Measurements from ENCODE around the gene OR1I1.

DNA sequence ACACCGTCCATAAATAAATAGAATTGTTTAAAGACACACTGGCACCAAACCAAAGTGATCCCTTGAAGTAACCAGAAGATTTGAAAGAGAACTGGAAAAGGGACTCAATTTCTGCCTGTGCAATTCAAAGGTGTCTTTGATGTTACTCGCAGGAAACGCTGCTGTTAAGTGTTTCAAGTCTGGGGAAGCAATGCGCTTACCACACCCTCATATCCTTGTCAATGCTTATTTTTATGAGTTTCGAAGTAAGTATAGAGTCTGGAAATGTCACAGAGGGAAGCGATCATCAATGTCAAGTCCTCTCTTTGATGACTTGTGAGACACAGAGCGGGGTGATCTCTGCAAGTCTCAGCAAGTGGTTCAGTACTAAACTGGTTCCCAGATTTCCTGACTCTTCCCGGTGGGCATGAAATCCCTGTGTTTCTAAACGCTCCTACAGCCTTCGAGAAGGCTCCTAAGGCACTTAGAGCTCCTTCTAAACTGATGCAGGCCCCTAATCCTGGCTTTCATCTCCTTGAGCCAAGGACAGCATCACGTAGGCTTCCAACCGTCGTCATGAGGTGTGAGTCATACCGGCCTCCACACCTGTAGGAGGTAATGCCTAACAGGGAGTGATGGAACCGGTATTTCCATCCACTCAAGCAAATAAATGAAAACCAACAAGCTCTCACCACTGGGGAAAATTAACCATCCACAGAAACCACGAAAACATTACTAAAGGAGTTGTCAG lies 48.0 kb downstream of the OR1I1 start:
- TF ChIP-seq GABPA (IDR thresholded peaks at IDR 0.05; ENCODE audit: low read depth) (no peak), POLR2AphosphoS5 (IDR thresholded peaks at IDR 0.05; ENCODE audit: low read depth) (no peak)
- TF ChIP-seq, protein P1, sequence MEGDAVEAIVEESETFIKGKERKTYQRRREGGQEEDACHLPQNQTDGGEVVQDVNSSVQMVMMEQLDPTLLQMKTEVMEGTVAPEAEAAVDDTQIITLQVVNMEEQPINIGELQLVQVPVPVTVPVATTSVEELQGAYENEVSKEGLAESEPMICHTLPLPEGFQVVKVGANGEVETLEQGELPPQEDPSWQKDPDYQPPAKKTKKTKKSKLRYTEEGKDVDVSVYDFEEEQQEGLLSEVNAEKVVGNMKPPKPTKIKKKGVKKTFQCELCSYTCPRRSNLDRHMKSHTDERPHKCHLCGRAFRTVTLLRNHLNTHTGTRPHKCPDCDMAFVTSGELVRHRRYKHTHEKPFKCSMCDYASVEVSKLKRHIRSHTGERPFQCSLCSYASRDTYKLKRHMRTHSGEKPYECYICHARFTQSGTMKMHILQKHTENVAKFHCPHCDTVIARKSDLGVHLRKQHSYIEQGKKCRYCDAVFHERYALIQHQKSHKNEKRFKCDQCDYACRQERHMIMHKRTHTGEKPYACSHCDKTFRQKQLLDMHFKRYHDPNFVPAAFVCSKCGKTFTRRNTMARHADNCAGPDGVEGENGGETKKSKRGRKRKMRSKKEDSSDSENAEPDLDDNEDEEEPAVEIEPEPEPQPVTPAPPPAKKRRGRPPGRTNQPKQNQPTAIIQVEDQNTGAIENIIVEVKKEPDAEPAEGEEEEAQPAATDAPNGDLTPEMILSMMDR (IDR thresholded peaks at IDR 0.05; ENCODE audit: insufficient read depth, low read length) = no peak
- TF ChIP-seq, protein P2, sequence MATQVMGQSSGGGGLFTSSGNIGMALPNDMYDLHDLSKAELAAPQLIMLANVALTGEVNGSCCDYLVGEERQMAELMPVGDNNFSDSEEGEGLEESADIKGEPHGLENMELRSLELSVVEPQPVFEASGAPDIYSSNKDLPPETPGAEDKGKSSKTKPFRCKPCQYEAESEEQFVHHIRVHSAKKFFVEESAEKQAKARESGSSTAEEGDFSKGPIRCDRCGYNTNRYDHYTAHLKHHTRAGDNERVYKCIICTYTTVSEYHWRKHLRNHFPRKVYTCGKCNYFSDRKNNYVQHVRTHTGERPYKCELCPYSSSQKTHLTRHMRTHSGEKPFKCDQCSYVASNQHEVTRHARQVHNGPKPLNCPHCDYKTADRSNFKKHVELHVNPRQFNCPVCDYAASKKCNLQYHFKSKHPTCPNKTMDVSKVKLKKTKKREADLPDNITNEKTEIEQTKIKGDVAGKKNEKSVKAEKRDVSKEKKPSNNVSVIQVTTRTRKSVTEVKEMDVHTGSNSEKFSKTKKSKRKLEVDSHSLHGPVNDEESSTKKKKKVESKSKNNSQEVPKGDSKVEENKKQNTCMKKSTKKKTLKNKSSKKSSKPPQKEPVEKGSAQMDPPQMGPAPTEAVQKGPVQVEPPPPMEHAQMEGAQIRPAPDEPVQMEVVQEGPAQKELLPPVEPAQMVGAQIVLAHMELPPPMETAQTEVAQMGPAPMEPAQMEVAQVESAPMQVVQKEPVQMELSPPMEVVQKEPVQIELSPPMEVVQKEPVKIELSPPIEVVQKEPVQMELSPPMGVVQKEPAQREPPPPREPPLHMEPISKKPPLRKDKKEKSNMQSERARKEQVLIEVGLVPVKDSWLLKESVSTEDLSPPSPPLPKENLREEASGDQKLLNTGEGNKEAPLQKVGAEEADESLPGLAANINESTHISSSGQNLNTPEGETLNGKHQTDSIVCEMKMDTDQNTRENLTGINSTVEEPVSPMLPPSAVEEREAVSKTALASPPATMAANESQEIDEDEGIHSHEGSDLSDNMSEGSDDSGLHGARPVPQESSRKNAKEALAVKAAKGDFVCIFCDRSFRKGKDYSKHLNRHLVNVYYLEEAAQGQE (IDR thresholded peaks at IDR 0.05; ENCODE audit: insufficient replicate concordance, low read depth) = no peak
